ENCODE measurements around the gene BANP.
A peak's percentile ranks its signal among the peaks of the same experiment; 100 is the strongest.
"Not testable (repeated sequence)": the region's sequence is repeated elsewhere in the genome, so short reads cannot be mapped to it uniquely, and the experiment has no call there.

The BANP gene

DNA sequence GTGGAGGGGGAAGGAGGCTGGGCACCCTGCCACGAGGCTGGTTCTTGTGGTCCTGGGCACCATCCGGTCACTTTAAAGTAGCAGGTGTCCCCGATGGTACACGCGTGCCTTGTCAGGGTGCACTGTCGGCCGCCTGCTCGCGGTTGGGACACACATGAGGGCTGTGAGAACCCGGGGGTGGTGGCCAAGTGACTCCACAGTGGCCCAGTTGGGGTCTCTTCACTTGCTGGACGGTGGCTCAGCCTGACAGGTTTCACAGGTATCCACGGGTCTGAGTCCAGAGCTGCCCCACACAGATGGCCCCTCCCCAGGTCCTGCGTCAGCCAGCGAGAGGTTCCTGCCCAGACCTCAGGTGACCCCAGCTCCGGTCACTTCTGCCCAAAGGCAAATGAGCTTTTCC, 137.8 kb downstream of the BANP start:
- DNase-seq = not testable (repeated sequence)

DNA sequence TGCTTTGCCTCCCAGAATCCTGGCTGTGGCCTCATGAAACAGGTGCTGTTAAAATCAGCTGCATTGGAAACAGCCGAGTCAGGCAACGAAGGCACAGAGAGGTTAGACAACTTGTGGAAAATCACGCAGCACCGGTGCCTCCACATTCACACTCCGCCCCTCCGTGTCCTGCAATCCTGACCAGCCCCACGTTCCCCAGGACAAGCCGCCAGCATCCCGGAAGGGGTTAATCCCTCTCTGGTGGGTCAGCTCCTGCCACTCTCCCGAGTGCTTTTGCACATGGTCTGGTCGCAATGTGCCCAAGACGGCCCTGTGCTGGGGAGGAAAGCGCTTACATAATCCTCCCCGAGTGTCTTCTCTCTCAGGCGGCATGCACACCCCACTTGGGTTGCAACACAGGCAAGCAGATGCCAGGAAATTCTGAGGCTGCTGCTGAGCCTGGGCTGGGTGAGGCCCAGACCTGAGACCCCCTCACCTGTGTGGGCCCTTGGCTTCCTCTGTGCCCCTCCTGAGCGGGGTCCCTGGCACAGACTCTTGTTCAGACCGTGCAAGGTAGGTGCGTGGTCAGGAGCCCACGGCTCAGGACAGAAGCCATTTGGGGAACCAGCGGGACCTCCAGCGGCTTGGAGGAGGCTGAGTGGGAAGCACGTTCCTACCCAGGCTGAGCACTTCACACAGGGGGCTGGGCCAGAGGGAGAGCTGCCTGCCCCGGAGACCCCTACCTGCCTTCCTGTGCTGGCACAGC, 138.6 kb downstream of the BANP start:
- DNase-seq = not testable (repeated sequence)

DNA sequence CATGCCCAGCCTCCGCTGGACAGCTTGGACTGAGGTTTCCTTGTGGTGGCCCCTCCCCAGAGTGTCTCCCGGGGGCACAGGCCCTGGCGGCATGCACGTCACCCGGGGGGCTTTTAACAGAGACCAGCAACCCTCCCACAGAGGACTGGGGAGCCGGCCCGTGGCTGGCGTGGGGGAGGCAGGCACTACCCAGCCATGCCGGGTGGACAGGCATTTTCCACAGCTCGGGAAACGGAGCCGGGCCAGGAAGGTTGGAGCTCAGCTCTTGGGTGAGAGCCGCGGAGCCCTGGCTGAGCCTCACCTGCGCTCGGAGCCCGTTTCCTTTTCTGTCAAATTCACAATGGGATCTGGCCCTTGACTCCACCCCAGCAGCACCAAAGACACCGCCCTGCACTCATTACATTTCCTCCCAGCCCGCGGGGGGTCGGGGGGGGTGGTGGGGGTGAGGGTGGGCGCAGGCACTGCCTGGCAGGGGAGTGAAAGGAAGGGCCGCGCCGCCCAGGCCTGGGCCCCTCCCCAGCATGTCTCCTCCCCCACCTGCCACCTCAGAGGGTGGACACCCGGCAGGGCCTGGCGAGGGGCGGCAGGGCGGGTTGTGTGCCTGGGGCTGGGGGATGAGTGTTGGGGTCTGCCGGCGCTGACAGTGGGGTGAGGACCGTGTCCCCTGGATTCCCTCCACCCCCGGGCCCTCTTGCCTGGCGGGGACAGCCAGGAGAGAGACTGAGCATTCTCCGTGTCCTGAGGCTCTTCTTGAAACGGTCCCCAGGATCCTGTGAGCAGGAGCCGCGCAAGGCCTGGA, 139.3 kb downstream of the BANP start:
- not testable (repeated sequence) for DNase-seq

DNA sequence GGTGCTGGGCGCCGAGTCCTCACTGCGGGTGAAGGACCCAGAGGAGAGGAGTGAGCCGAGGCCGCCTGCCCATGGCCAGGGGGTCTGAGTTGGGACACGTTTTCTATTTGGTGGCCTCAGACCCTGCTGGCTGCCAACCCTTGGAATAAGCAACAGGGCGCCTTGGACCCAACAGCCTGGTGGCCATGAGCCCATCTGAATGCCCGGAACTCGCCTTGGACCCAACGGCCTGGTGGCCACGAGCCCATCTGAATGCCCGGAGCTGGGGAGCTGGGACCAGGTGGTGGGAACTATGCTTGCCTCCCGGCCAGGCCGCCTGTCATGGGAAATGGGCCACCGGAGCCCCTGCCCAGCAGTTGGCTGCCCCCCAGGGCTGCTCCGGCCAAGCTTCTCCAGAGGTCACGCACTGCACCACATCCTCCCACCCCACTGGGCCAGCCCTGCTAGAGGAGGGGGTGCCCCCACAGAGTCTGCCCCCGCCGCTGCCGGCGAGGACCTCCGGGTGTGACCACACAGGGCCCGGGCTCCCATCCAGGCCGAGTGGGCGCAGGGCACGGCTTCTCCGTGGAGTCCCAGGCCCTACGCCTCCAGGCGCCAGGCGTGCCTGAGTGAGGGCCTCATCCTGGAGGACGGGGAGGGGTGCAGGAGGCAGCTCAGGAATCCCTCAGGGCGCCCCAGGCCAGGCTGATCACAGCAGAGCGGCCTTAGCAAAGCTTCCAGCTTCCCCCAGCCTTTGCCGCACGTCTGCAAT, 140.2 kb downstream of the BANP start:
- DNase-seq = peak; percentile 73

DNA sequence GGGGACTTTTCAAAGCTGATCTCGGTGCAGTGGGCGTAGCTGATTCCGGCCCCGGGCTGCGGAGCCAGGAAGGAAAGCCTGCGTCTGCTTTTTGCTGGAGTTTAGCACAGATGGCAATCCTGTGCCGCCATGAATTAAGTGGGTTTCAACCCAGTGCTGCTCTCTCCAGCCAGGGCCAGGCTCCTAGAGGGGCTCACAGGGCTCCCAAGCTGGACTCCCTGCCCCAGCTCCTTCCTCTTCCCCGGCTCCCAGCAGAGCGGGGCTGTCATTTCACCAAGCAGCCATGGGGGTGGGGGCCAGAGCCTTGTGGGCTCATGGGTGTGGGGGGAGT, 140.7 kb downstream of the BANP start:
- not testable (repeated sequence) for DNase-seq

DNA sequence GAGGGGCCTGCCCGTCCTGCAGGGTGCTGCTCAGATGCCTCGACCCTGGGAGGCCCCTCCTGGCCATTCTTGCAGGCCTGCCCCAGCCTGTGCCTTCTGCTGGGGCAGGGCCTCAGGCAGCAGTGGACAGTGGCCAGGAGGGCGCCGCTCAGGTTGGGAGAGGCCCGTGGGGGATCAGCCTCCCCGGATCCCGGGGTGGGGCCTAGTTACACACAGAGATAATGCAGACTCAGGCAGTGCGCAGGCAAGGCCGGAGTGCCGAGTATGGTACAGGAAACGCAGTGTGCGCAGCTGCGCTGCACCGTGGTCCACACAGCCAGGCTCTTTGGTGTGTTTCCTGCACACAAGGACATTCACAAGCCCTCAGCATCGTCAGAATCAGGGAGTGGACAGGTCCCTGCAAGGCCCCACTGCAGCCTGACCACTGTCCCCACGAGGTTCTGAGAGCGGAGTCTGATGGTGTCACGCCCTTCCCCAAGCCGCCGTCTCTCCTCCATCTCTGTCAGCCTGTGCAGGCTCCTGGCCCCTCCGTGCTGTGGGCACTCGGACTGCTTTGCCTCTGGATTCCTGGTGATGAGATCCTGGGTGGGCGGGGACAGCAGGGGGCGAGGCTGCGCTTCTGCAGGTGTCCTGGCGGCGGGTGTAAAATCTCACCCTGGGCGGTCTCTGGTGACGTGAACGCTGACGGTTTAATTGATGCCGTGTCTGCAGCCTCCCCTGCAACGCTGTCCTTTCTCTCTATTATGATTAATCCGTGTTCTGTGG, 141.7 kb downstream of the BANP start:
- not testable (repeated sequence) for DNase-seq

DNA sequence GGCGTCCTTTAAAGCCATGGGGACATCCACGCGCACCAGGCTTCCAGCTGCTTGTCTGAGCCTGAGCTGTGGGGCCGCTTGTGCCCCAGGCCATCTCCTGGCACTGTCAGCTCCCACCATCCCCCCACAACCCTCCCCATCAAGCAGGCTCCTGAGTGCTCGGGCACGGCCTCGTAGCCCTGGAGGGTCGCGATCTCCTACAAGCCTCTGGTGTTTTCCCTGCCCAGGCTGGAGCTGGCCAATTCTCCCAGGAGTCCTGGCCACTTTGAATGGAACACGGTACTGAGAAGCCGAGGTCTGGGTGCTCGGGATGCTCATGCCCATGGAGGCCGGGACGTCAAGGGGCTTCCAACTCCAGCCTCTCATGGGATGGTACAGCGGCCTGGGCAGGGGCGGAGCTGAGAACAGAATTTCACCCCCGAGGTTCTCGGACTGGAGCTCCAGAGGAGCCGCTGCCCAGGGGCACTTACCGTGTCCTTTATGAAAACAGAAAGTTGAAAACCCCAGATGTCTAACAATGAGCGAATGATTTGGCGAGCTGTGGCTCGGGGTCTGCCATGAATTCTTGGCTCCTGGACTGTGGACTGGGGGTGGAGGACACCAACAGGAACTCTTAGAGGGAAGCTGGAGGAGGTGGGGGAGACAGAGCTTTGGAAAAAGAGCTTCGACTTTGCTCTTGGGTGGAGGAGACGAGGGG, 142.5 kb downstream of the BANP start:
- peak; percentile 53 for DNase-seq

DNA sequence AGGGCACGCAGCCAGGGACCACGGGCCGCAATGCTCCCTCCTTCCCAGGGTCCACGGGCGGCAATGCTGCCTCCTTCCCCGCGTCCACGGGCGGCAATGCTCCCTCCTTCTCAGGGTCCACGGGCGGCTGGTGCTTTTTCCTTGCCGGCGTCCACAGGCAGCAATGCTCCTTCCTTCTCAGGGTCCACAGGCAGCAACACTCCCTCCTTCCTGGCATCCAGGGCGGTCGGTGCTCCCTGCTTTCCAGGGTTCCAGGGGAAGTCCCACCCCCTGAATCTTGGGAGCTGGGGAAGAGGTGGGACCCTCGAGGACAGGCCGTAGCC, 143.0 kb downstream of the BANP start:
- not testable (repeated sequence) for DNase-seq

DNA sequence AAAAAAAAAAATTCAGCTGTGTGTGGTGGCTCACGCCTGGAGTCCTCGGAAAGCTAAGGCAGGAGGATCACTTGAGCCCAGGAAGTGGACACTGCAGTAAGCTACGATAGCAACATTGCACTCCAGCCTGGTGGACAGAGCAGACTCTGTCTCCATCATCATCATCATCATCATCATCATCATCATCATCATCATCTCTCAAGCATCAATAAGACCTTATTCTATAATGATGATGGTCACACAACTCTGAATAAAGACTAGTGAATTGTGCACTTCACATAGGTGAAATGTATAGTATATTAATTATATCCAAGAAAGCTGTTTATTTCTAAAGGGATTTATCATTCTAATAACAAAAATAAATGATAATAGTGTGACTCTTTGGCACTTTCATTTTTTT, 143.7 kb downstream of the BANP start:
- DNase-seq = not testable (repeated sequence)

DNA sequence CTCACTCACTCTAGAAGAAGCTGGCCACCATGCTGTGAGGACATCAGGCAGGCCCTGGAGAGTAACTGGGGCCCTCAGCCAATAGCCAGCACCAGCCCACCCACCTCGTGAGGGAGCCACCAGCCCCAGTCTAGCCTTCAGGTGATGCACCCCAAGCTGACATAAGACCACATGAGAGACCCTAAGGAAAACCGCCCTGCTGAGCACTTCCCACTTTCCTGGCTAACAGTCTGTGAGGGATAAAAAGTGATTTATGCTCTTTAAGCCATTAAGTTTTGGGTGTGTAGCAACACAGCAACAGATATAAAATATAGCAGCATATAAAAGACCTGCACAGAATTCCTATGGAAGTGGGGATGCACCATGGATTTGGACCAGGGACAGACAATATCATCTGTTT, 145.4 kb downstream of the BANP start:
- not testable (repeated sequence) for DNase-seq

DNA sequence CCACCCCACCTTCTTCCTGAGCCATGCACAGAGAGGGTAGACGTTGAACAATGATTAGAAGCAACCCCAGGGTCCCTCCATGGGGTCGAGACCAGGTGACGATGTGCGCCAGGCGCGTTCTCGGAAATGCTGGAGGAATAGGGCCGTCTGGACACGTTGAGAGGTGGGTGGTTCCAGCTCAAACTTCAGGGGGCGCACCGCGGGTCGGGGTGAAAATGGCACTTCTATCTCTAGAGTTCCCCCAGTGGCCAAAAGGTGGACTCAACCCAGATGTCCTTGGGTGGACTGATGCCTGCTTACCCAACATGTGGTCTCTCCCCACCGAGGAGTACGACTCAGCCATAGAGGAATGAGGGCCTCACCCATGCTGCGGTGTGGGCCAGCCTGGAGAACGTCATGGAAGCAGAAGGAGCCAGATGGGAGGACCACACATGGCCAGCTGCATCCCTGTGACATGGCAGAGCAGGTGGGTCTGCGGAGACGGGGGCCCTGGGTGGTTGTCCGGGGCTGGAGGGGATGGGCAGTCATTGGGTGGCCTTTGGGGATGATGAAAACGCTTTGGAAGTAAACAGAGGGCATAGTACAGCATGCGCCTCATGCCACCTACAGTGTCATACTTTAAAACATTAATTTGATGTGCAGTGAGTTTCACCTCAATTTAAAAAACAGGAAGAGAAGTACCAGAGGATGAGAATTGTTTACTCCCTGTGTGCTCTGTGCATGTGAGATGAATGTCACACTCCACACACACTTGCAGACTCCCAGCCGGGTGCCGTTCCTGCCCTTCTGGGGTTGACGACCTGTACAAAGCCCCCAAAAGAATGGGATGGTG, 147.7 kb downstream of the BANP start:
- not testable (repeated sequence) for DNase-seq

DNA sequence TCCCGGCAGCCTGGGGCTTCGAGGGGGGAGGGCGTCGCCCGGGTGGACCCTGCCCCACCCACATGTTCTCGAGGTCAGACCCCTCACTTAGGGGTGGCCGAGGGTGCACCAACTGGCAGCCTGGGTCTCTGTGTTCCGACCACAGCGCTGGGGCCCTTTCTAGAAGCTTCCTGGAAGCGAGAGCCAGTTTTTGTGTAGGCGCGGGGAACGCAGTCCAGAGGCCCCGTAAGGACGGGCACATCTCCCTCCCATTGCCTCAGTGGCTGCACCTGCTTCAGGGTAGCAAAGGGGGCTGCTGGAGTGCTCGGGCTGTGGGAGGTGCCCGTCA, 148.3 kb downstream of the BANP start:
- DNase-seq = no peak

DNA sequence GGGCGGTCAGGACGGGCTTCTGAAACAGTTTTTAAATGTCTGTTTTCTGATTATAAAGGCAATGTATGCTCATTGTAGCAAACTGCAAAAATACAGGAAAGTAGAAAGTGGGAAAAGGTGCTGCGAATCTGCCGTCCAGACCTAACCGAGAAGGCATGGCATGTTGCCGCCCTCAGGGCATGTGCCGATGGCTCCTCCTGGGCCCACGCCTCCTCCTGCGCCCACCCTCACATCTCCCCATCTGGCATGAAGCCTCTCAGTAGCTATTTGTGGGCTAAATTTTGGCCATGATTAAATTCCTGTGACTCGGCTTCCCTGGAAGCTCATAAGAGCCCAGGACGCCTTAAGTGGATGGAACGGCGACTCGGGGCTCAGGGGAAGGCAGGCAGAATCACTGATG, 148.7 kb downstream of the BANP start:
- not testable (repeated sequence) for DNase-seq

DNA sequence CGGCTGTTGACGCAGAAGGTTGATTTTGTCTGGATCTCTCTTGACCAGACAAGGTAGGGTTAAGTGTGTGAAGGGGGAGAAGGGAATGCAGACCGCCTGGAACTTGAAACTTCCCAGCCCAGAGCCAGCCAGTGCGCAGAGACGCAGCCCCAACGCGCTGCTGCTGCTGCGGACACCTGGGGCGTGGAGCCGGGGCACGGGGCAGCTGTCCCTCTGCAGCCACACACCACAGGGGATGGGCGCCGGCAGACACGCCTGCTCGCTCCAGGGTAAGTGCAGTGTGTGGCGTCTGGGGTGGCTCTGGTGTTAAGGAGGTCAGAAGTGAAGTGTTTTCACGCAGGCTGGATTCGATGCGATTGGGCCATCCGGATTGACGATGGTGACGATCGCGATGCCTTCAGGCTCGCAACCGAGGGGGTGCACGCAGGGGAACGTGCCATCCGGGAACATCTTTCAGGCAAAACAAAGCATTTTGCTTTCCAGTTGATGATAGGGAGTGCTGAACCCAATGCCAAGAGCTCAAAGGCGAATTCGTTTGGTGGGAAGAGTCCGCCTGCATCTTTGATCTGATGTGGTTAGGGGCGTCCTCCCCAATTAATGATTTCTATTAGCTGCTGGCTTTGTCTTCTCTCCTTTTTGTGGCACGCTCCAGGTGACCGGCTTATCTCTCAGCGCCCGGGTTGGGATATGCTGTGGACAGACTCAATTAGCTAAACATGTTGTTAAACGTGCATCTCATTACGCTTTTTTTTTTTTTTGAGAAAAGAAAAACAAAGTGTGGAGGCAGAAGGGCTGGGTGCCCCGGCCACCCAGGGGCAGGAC, 149.8 kb downstream of the BANP start:
- peak; percentile 79 for DNase-seq

DNA sequence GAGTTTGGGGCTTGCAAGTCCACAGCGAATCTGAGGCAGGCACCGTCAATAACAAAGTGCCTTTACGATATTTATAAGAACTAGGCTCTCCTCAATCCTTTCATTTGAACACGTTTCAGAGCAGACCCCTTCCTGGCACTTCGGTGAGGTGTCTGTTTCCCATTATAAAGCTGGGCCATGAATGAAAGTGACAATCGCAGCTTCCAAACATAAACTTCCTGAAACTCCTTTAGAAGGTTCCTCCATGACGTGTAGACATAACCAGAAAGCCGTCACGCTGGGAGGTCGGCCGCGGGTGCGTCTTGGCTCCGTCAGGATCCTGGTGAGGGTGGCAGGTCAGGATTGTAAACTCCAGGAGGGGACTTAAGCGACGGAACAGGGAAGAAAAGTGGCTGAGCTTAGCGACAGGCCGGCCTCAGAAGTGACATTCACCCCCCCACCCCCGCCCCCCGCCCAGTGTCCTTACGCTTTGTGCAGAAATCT, 150.4 kb downstream of the BANP start:
- not testable (repeated sequence) for DNase-seq

DNA sequence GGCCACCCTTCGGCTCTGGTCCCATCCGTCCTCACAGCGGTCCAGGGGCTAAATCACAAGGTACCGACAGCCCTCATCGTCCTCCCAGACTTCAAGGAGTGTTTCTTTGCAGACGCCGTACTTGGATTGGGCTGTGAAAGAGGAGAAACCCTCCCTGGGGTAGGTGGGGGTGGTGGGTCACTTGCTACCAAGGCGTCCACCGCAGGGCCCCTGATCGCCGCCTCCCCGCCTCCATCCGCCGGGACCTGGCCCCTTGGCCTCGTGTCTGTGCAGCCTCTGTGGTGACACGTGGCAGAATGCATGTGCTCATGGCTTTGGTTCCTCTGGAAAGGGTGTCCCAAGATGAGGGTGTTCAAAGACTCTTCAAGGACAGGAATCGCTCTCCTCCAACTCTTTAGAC, 151.4 kb downstream of the BANP start:
- no peak for DNase-seq

DNA sequence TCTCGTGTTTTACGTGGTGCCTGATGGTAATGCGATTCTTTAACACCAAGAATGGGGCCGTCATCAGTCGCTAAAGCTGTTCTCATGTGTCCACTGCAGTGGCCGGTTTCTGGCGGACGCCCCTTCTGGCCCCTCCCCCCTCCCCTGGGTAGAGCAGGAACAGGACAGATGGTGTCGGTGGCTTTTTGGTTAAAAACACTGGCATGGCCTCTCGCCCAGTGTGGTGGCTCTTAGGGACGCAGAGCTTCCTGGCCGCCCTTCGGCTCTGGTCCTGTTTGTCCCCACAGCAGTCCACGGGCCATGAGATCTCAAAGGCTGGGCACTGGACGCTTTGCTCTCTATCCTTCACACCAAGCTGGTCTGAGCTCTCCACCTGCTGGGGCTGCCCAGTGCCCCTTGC, 151.8 kb downstream of the BANP start:
- DNase-seq = no peak

DNA sequence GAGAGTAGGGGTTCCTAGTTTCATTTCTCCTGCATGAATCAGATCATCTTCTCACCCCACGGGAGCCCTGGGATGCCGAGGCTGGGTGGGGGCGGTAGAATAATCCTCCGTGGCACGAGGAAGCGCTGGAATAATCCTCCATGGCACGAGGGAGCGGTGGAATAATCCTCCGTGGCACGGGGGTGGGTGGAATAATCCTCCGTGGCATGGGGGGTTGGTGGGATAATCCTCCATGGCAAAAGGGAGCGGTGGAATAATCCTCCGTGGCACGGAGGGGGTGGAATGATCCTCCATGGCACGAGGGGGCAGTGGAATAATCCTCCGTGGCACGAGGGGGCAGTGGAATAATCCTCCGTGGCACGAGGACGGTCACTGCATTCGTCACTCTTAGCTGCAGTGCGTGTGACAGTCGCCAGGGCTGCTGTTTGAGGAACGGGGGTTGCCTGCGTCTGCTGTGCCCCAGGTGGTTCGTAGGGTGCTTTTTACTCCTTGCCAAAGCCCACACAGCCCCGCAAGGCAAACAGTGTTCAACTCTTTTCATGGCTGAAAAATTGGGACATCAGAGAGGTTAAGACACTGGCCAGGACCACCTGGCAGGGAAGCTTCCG, 152.5 kb downstream of the BANP start:
- DNase-seq = no peak

DNA sequence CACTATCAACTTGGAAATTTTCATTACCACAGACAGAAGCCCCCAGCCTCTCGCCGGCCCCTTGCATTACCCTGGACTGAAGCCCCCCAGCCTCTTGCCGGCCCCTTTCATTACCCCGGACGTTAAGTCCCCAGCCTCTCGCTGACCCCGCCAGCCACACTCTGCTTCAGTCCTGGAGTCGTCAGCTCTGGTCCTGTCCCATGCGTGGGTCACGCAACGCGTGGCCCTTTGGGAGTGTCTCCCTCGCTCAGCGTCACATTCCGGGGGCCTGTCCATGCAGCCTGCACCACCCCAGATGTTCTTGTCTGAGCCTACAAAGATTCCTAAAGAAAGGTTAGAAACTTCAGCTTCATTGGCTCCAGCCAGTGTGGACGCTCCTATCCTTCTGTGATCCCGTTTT, 153.1 kb downstream of the BANP start:
- not testable (repeated sequence) for DNase-seq

DNA sequence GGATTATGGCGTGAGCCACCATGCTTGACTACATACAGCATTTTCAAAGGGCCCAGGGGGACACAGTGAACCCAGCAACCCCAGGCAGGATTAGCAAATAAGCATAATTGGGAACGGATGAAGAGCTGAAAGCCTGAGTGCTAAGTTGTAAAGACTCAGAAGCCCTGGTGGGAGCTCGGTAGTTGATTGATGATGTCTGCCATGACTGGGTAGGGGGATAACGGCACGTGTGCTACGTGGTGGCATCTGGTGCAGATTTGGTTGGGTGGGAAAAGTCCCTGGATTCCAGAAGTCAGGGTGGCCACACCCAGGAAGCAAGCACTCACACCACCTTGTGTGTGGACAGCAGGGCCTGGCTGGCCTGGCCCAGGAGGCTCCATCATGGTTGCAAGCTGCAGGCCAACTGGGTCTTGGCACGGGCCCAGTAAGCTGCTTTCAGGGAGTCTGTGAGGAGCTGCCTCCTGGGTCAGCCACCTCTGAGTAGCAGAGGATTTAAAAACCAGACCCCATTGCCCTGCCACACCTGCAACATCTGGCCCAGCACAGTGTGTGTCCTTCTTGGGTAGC, 154.4 kb downstream of the BANP start:
- not testable (repeated sequence) for DNase-seq

All from retina (tissue), 1 donor.